ENCODE data around the gene PM20D1. TPM values are rescaled to one million over a fixed set of nuclear protein-coding genes. Genes with fewer than 3 reads are reported as not detected.
"Not testable (repeated sequence)": the region's sequence is repeated elsewhere in the genome, so short reads cannot be mapped to it uniquely, and the experiment has no call there.

PM20D1 gene
- total RNA-seq, 1 experiment from 2014 or later: 0.26 TPM

DNA sequence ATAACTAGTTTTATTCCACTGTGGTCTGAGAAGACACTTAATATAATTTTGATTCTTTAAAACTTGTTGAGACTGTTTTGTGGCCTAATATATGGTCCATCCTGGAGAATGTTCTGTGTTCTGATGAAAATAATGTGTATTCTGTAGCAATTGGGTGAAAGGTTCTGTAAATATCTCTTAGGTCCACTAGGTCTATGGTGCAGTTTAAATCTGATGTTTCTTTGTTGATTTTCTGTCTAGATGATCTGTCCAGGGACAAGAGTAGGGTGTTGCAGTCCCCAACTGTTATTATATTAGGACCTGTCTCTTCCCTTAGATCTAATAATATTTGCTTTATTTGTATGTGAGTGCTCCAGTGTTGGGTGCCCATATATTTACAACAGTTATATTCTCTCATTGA is 33.9 kb upstream of the PM20D1 start:
- no peaks in the 10 kb centered on the region for H3K4me1 Mint-ChIP-seq (ENCODE audit: low read depth, unreplicated experiment)

DNA sequence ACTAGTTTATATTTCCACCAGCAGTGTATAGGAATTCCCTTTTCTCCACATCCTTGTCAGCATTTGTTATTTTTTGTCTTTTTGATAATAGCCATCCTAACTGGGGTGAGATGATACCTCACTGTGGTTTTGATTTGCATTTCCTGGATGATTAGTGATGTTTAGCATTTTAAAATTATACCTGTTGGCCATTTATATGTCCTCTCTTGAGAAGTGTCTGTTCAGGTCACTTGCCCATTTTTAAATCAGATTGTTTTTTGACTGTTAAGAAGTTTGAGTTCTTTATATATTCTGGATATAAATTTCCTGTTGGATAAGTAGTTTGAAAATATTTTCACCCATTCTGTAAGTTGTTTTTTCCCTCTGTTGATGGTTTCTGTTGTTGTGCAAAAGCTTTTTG is 31.0 kb upstream of the PM20D1 start:
- BruUV-seq (replicated peaks): no TSS peak
- Mint-ChIP-seq H3K27me3 (ENCODE audit: unreplicated experiment) (peaks cover 14% of the 10 kb centered on the region), H3K9me3 (ENCODE audit: low read depth, unreplicated experiment) (peaks cover 2% of the 10 kb centered on the region), H3K27ac (ENCODE audit: unreplicated experiment) (no peak overlapping the region), H3K36me3 (ENCODE audit: insufficient read depth, unreplicated experiment) (no peaks in the 10 kb centered on the region), H3K4me1 (ENCODE audit: low read depth, unreplicated experiment) (no peaks in the 10 kb centered on the region), H3K4me3 (ENCODE audit: low read depth, unreplicated experiment) (no peak overlapping the region)
- CTCF ChIA-PET: no interaction called here
- TF ChIP-seq, protein P1, sequence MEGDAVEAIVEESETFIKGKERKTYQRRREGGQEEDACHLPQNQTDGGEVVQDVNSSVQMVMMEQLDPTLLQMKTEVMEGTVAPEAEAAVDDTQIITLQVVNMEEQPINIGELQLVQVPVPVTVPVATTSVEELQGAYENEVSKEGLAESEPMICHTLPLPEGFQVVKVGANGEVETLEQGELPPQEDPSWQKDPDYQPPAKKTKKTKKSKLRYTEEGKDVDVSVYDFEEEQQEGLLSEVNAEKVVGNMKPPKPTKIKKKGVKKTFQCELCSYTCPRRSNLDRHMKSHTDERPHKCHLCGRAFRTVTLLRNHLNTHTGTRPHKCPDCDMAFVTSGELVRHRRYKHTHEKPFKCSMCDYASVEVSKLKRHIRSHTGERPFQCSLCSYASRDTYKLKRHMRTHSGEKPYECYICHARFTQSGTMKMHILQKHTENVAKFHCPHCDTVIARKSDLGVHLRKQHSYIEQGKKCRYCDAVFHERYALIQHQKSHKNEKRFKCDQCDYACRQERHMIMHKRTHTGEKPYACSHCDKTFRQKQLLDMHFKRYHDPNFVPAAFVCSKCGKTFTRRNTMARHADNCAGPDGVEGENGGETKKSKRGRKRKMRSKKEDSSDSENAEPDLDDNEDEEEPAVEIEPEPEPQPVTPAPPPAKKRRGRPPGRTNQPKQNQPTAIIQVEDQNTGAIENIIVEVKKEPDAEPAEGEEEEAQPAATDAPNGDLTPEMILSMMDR (IDR thresholded peaks at IDR 0.05; ENCODE audit: unreplicated experiment): no peak
- DNase-seq: no peak
- intact Hi-C loops (cut with micrococcal nuclease; ENCODE audit: unreplicated experiment): no loop called here

More for the DNA sequence above, 33.9 kb upstream of the PM20D1 start:
- Mint-ChIP-seq H3K4me3 (ENCODE audit: low read depth, unreplicated experiment) (no peak overlapping the region), H3K27me3 (ENCODE audit: unreplicated experiment) (no peaks in the 10 kb centered on the region), H3K27ac (ENCODE audit: unreplicated experiment) (no peak overlapping the region), H3K36me3 (ENCODE audit: insufficient read depth, unreplicated experiment) (no peaks in the 10 kb centered on the region), H3K9me3 (ENCODE audit: low read depth, unreplicated experiment) (no peaks in the 10 kb centered on the region)
- CTCF ChIA-PET: no interaction called here
- TF ChIP-seq, protein P1 (IDR thresholded peaks at IDR 0.05; ENCODE audit: unreplicated experiment): no peak
- no TSS peak for BruUV-seq (replicated peaks)
- no peak for DNase-seq
- intact Hi-C loops (cut with micrococcal nuclease; ENCODE audit: unreplicated experiment): no loop called here

DNA sequence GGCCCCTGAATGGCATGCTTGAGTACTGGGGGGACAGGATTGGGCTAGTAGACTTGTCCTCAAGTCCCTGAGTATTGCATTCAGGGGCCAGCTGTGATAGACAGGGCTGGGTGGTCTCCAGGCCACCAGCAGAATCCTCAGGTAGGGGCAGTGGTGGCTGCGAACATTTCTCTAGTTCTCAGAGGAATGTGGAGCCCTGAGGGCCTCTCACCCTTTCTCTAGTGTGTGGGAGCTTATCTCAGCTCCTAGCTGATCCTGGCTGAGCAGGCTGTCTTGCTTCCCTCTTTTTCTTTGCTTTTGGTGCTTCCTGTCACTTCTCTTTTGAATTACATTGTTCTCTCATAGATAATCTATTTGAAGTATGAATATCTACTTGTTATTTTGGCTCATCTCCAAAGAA is 30.0 kb upstream of the PM20D1 start:
- Mint-ChIP-seq H3K27me3 (ENCODE audit: unreplicated experiment) (peaks cover 14% of the 10 kb centered on the region), H3K27ac (ENCODE audit: unreplicated experiment) (no peak overlapping the region), H3K4me3 (ENCODE audit: low read depth, unreplicated experiment) (no peak overlapping the region), H3K36me3 (ENCODE audit: insufficient read depth, unreplicated experiment) (no peaks in the 10 kb centered on the region), H3K9me3 (ENCODE audit: low read depth, unreplicated experiment) (peaks cover 2% of the 10 kb centered on the region), H3K4me1 (ENCODE audit: low read depth, unreplicated experiment) (no peaks in the 10 kb centered on the region)
- CTCF ChIA-PET: no interaction called here
- TF ChIP-seq, protein P1 (IDR thresholded peaks at IDR 0.05; ENCODE audit: unreplicated experiment): no peak
- no peak for DNase-seq
- BruUV-seq (replicated peaks): no TSS peak
- intact Hi-C loops (cut with micrococcal nuclease; ENCODE audit: unreplicated experiment): no loop called here

DNA sequence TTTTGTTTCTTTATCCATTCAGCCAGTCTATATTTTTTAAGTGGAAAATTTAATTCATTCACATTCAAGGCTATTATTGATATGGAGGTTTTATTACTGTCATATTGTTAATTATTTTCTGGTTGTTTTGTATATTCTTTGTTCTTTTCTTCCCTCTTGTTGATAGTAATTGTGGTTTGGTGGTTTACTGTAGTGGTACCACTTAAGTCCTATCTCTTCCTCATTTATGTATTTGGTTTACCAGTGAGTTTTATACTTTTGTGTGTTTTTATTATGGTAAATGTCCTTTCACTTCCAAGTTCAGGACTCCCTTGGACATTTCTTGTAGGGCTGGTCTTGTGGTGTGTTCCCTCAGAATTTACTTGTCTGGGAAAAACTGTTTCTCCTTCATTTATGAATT is 28.1 kb upstream of the PM20D1 start:
- H3K27ac Mint-ChIP-seq (ENCODE audit: unreplicated experiment): no peak overlapping the region
- intact Hi-C loops (cut with micrococcal nuclease; ENCODE audit: unreplicated experiment): no loop called here
- no peaks in the 10 kb centered on the region for H3K4me1 Mint-ChIP-seq (ENCODE audit: low read depth, unreplicated experiment)
- TF ChIP-seq, protein P1 (IDR thresholded peaks at IDR 0.05; ENCODE audit: unreplicated experiment): no peak
- no peaks in the 10 kb centered on the region for H3K36me3 Mint-ChIP-seq (ENCODE audit: insufficient read depth, unreplicated experiment)
- DNase-seq: no peak
- peaks cover 14% of the 10 kb centered on the region for H3K27me3 Mint-ChIP-seq (ENCODE audit: unreplicated experiment)
- CTCF ChIA-PET: no interaction called here
- BruUV-seq (replicated peaks): no TSS peak
- no peak overlapping the region for H3K4me3 Mint-ChIP-seq (ENCODE audit: low read depth, unreplicated experiment)
- peaks cover 2% of the 10 kb centered on the region for H3K9me3 Mint-ChIP-seq (ENCODE audit: low read depth, unreplicated experiment)

DNA sequence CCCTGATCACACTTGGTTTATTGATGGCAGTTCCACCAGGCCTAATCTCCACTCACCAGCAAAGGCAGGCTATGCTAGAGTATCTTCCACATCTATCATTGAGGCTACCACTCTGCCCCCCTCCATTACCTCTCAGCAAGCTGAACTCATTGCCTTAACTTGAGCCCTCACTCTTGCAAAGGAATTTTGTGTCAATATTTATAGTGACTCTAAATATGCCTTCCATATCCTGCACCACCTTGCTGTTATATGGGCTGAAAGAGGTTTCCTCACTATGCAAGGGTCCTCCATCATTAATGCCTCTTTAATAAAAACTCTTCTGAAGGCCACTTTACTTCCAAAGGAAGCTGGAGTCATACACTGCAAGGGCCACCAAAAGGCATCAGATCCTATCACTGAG is 23.2 kb upstream of the PM20D1 start:
- intact Hi-C loops (cut with micrococcal nuclease; ENCODE audit: unreplicated experiment); BruUV-seq (replicated peaks): not testable (repeated sequence)

More for the DNA sequence above, 23.2 kb upstream of the PM20D1 start:
- H3K36me3 Mint-ChIP-seq (ENCODE audit: insufficient read depth, unreplicated experiment); CTCF ChIA-PET; H3K27ac Mint-ChIP-seq (ENCODE audit: unreplicated experiment); DNase-seq; H3K4me1 Mint-ChIP-seq (ENCODE audit: low read depth, unreplicated experiment); H3K4me3 Mint-ChIP-seq (ENCODE audit: low read depth, unreplicated experiment); H3K9me3 Mint-ChIP-seq (ENCODE audit: low read depth, unreplicated experiment); H3K27me3 Mint-ChIP-seq (ENCODE audit: unreplicated experiment): not testable (repeated sequence)

Data from Calu3 (cell line).